Tibial nerve (tissue), 4 donors: ENCODE data around the gene LEFTY2. TPM values are rescaled to one million over a fixed set of nuclear protein-coding genes. Genes with fewer than 3 reads are reported as not detected.

Source experiments
- DNase-seq, 2 donors: peaks; one replicate each; pipeline ENCODE4 v3.0.0-alpha.2; 2019; ENCODE audit warnings: low spot score in 2 of 2
- H3K27ac ChIP-seq, 4 donors: fragments of 200-600 bp; sonication (generic) in 3 of 4; one replicate each; pipeline ENCODE4 v1.5.1; 2017 to 2019; ENCODE audit warnings: mild to moderate bottlenecking in 1 of 4
- H3K27me3 ChIP-seq, 2 donors: fragments of 200-600 bp; sonication (generic) in 1 of 2; one replicate each; pipeline versions ENCODE4 v1.5.1 to v1.6.0; 2017 to 2019
- H3K36me3 ChIP-seq, 3 donors: fragments of 200-600 bp; sonication (generic); one replicate each; pipeline ENCODE4 v1.5.1; 2018 to 2019
- H3K4me1 ChIP-seq, 4 donors: fragments of 200-600 bp; sonication (generic) in 3 of 4; one replicate each; pipeline ENCODE4 v1.5.1; 2017 to 2019
- H3K4me3 ChIP-seq, 4 donors: fragments of 200-600 bp; sonication (generic) in 3 of 4; one replicate each; pipeline ENCODE4 v1.5.1; 2017 to 2019; ENCODE audit warnings: mild to moderate bottlenecking in 1 of 4, moderate library complexity in 1 of 4
- H3K9me3 ChIP-seq, 4 donors: fragments of 200-600 bp; sonication (generic) in 3 of 4; one replicate each; pipeline ENCODE4 v1.5.1; 2017 to 2019
- CTCF ChIP-seq, 5 experiments: fragments of 200-600 bp in 3 of 5; fragments of 450-650 bp in 2 of 5; sonication (generic) in 3 of 5; IDR thresholded peaks; one replicate each; pipeline ENCODE4 v1.5.1; 2016 to 2019; ENCODE audit warnings: antibody characterized with exemption in 5 of 5, mild to moderate bottlenecking in 3 of 5, moderate library complexity in 2 of 5
- EP300 ChIP-seq, 2 donors: sonication (generic); formaldehyde crosslinking; IDR thresholded peaks; one replicate each; pipeline ENCODE4 v1.6.1; 2017; ENCODE audit warnings: antibody characterized with exemption in 2 of 2, mild to moderate bottlenecking in 1 of 2
- POLR2A ChIP-seq, 2 donors: fragments of 450-650 bp; IDR thresholded peaks; one replicate each; pipeline ENCODE4 v1.6.1; 2017; ENCODE audit warnings: antibody characterized with exemption in 2 of 2, mild to moderate bottlenecking in 2 of 2, moderate library complexity in 2 of 2
- WGBS, 2 donors: methylation state at CpG; one replicate each; pipeline ENCODE4 v1.1.5; 2018; 5-methylcytosine and 5-hydroxymethylcytosine counted together
- total RNA-seq, 4 donors: library from RNA; depleted of rRNA; stranded (reverse); fragments of >200 nt; gene quantifications; one replicate each; pipeline ENCODE4 v1.1.0, GENCODE V29; 2016

The LEFTY2 gene
- total RNA-seq, 4 donors from 2014 or later = not detected

- no peak for DNase-seq
Measured at GRCh38 chr1:225899044-225899925, 41.7 kb downstream of the LEFTY2 start.

GRCh38 chr1:225897595-225898514 is 43.2 kb downstream of the LEFTY2 start:
- Histone ChIP-seq H3K36me3 (no peaks in the 10 kb centered on the region), H3K27me3 (no peaks in the 10 kb centered on the region), H3K9me3 (no peaks in the 10 kb centered on the region), H3K4me1 (no peaks in the 10 kb centered on the region), H3K27ac (peak overlapping the region in 1 of 4 donors; percentile 57), H3K4me3 (no peak overlapping the region)
- no peak for TF ChIP-seq CTCF (IDR thresholded peaks at IDR 0.05)
- TF ChIP-seq EP300 (IDR thresholded peaks at IDR 0.05) = no peak
- TF ChIP-seq POLR2A (IDR thresholded peaks at IDR 0.05) = no peak
- no peak for DNase-seq
- WGBS, 2 donors = 86 to 90% methylated on average over 19 of the region's 19 CpGs

More at GRCh38 chr1:225899044-225899925, 41.7 kb downstream of the LEFTY2 start:
- no peaks in the 10 kb centered on the region for H3K9me3 ChIP-seq
- TF ChIP-seq CTCF (IDR thresholded peaks at IDR 0.05) = no peak
- no peak for TF ChIP-seq EP300 (IDR thresholded peaks at IDR 0.05)
- no peak for TF ChIP-seq POLR2A (IDR thresholded peaks at IDR 0.05)
- no peaks in the 10 kb centered on the region for H3K4me1 ChIP-seq
- H3K4me3 ChIP-seq = no peak overlapping the region
- whole genome bisulfite sequencing, 2 donors = 31 to 45% methylated on average over 4 of the region's 4 CpGs
- H3K27me3 ChIP-seq = no peaks in the 10 kb centered on the region
- no peaks in the 10 kb centered on the region for H3K36me3 ChIP-seq
- H3K27ac ChIP-seq = no peak overlapping the region

GRCh38 chr1:225896937-225897549 is 44.0 kb downstream of the LEFTY2 start:
- Histone ChIP-seq H3K27me3 (no peaks in the 10 kb centered on the region), H3K4me1 (no peaks in the 10 kb centered on the region), H3K4me3 (no peak overlapping the region), H3K9me3 (no peaks in the 10 kb centered on the region), H3K27ac (peak overlapping the region in 1 of 4 donors; percentile 57), H3K36me3 (no peaks in the 10 kb centered on the region)
- DNase-seq = no peak
- WGBS, 2 donors = 58 to 63% methylated on average over 7 of the region's 7 CpGs
- TF ChIP-seq POLR2A (IDR thresholded peaks at IDR 0.05) (no peak), EP300 (IDR thresholded peaks at IDR 0.05) (no peak), CTCF (IDR thresholded peaks at IDR 0.05) (no peak)

- WGBS, 2 donors = 73 to 76% methylated on average over 5 of the region's 5 CpGs
- Histone ChIP-seq H3K36me3 (no peaks in the 10 kb centered on the region), H3K27me3 (no peaks in the 10 kb centered on the region), H3K27ac (no peak overlapping the region), H3K4me3 (no peak overlapping the region), H3K9me3 (no peaks in the 10 kb centered on the region), H3K4me1 (no peaks in the 10 kb centered on the region)
- DNase-seq = no peak
- TF ChIP-seq CTCF (IDR thresholded peaks at IDR 0.05) (no peak), EP300 (IDR thresholded peaks at IDR 0.05) (no peak), POLR2A (IDR thresholded peaks at IDR 0.05) (no peak)
Measured at GRCh38 chr1:225896494-225896893, 44.5 kb downstream of the LEFTY2 start.
